GM12874 (cell line): ENCODE measurements around the gene C20orf144.

Source experiments
- CTCF ChIP-seq: IDR thresholded peaks from 2 replicates; pipeline ENCODE4 v1.5.1; 2011; ENCODE audit warnings: low read depth, mild to moderate bottlenecking, control low read depth, low read length, moderate library complexity; ENCODE audit not compliant: insufficient read depth

C20orf144 gene

GRCh38 chr20:33656783-33657703 is 5.1 kb upstream of the C20orf144 start:
- no peak for TF ChIP-seq CTCF

GRCh38 chr20:33657704-33658095 is 4.4 kb upstream of the C20orf144 start:
- no peak for TF ChIP-seq CTCF

GRCh38 chr20:33658510-33658909 is 3.6 kb upstream of the C20orf144 start:
- TF ChIP-seq CTCF, result no peak

GRCh38 chr20:33658929-33659328 is 3.2 kb upstream of the C20orf144 start:
- TF ChIP-seq CTCF, result no peak

- no peak for TF ChIP-seq CTCF
Observed at GRCh38 chr20:33659341-33660034, 2.6 kb upstream of the C20orf144 start.

- no peak for TF ChIP-seq CTCF
Observed at GRCh38 chr20:33660035-33660684, 2.0 kb upstream of the C20orf144 start.

- no peak for TF ChIP-seq CTCF
Observed at GRCh38 chr20:33660685-33661058, 1.5 kb upstream of the C20orf144 start.
